HG03064 (cell line): ENCODE results near the gene ADARB2.

ENCODE experiments used
- ATAC-seq: cut with Tn5 transposase; IDR thresholded peaks from one replicate; pipeline ENCODE4 v1.9.1; 2021; ENCODE audit warnings: low read depth; ENCODE audit not compliant: unreplicated experiment

ADARB2 gene

DNA sequence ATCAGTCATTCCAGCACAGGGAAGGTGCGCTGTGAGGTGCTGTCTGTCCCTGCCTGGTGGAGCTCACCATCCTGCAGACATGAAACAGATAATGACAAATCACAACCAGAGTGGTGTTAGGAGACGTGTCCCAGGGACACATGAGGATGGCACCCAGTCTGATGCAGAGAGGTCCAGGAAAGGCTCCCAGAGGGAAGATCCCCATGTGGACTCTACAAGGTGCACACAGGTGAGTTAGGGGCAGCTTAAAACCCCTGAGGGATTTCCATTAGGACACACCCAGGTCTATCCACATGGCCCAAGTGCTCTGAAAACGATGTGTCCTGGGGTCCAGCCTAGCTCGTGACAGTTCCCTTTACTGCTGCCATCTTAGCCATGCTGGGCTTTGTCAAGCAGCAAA lies 91.4 kb downstream of the ADARB2 start:
- ATAC-seq, result no peak

DNA sequence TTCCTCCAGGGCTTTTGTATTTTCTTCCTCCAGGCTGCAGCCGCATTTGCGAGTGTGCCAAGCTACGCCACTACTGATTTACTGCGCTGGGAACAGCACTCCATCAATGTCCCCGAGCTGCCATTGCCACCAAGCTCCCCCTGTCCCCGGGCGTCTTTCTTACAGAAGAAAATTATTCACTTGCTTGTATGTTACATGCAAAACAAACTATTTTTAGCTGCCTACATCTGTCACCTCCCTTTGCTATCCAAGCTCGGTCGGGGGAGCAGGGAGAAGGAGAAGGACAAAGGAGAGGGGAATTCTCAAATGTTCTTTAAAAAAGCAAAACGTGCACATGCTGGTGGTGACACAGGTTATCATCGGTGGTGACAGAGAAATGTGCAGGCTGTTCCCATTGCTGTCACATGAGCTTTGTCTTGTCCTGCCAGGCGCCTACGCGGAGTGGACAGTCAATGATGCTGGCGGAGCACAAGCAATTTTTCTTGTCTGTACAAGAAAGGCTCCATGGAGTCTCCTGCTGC lies 93.1 kb downstream of the ADARB2 start:
- no peak for ATAC-seq

DNA sequence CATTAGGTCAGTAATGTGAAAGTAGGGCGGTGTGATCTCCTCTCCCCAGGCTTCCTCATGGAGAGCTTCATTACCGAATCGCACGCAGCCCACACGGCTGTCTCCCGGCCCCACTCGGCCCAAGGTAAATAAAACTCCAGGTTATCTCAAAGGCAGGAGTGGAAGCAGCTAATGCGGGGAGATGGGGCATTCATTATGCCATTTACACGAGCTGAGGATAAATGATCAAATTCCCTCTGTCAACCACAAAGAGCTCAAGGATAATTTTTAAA lies 93.5 kb downstream of the ADARB2 start:
- no peak for ATAC-seq

DNA sequence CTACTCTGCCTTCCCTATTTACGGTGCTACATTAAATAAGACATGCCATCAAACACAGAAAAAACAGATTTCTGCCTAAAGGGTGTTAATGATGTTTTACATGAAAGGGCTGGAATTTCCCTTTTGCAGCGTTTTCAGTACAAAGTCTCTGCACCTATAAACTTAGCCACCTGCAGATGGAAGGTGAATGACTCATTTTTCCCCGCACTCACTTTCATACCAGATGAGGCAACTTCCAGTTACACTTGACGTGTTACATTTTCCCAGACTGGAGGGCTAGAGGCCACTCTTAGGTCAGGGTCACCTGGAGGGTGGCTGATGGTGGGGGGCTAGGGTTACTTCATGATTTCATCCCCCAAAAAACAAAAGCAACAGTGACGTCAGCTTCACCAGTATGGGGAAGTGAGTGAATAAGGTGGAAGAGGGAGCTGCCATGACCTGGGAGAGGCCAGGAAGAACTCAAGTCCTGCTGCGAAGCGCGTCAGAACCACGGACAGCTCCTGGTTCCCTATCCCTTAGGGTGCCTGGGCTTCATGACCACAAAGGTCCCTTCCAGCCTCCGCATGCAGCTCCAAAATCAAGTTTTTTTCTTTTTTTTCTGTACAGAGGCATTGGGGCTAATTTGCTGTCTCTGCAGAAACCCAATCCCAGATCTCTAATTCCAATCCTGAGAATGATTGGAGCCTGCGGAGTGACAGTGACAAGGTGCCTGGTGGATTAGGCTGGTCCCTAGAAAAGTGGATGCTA lies 94.0 kb downstream of the ADARB2 start:
- no peak for ATAC-seq

DNA sequence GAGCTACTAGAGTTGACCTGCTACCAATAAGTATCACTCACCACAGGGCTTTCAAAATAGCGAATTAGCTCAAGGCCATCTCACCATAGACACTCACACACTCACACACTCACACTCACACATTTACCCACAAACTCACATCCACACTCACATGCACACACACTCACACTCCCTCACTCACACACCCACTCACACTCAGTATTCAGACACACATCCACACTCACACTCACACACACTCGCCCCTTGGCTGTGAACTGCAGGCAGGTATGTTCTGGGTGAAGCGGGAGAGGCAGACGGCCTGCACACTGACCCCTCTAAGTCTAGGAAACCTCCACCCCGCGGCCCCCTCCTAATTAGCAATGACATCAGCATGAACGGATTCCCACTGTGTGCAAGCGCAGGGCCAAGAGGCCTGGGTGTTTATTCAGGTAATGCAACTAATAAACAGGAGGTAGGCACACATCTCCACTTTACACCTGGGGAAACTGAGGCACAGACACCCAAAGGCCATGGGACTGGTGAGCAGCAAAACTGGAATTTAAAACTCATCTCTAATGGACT lies 94.6 kb downstream of the ADARB2 start:
- no peak for ATAC-seq

DNA sequence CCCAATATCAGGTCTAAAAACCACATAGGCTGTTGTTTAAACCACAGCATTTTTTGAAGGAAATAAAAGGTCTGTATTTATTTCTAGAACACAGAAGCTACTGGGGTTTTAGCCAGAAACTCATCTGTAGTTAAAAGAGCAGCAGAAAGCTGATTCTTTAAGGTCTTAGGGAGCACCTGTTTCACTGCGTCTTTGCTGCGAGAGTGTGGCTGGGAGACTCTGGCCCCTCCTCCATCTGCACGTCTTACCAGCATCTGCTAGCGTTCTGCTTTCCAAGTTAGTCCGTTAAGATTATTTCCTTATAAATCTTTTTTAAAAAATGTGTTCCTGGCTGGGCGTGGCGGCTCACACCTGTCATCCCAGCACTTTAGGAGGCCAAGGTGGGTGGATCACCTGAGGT lies 95.9 kb downstream of the ADARB2 start:
- ATAC-seq, result no peak

DNA sequence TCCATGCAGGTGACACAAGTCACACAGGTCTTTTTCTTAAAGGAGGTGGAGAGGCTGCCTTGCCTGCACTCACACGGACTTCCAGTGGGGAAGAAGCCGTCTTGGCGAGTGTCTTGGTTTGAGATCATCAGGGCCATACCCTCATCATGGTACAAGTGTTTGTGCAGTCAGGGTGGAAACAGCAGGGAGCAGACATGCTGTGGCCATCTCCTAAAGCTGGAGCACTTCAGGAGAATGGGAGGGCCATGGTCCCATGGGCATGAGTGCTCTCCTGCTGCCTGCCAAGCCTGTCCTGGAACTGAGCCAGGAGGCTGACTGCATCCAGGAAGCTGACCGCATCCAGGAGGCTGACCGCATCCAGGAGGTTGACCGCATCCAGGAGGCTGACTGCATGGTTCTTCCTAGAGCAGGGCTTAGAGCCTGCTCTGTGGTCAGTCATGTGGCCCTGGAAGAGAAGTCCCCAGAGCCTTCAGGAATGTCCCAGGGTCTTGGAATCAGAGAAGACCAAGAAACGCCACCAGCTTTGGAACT lies 98.4 kb downstream of the ADARB2 start:
- ATAC-seq, result no peak

DNA sequence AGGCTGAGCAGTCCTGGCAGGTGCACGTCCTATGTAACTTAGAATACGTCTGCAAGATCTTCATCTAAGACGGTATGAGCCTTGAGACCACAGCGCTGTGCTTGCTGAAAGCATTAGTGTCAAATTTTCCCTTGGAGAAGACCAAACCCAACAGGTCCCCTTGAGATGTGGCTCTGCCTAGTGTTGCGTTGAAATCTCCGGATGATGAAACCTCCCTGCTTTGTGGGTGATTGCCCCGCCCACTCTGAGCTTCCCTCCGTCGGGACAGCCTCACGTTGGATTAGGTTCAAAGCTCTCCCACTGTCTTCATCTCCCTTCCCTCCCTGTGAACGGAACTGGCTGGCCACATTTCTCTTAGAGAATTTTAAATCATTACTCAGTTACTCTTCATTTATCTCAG lies 102.0 kb downstream of the ADARB2 start:
- ATAC-seq, result no peak

DNA sequence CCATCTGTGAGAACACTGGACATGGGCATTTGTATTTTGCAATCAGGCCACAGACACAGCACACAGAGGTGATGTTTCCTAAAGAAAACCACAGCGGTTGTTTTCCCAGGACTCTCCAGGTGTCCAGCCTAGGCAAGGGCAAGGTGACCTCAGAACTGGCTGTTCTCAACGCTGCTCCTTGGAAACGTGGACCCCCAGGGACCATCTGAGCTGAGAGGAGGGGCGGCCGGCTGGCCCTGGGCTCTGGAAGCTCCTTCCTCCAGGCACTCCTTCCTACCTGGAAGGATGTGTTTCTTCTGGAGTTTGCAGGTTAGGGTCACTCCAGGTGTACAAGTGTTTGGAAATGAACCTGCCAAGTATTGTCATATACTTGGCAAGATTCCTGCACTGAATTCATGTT lies 103.1 kb downstream of the ADARB2 start:
- ATAC-seq, result no peak

DNA sequence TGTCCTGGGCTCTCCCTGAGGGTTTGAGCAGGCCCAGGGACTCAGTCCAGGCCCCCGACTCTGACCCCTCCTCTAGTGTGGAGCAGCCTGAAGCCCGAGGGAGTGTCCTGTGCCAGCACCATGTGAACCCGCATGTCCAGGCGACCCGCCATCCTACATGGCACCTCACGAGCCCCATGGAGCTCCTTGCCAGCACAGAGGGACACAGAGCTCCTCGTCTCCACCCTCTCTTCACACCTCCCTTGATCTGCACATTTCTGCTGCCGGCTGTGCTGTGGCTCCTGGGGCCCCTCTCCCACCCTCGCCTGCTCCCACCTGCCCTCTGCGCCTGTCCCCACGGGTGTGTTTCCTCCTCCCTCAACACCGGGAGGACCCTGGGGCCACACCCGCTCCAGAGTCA lies 103.5 kb downstream of the ADARB2 start:
- ATAC-seq, result no peak

DNA sequence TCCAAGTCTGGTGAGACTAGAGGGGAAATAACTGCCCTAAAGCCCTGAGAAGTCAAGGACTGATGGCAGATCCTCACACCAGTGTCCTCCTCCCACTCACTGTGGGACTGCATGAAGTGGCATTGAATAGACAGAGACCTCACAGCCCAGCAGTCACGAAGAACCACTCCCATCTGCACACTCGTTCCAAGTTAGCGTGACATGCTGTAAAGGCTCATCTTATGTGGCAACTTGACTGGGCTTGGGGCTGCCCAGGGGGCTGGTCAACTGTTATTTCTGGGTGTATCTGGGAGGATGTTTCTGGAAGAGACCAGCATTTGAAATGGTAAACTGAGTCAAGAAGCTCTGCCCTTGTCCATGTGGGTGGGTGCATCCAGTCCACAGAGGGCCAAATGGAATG lies 104.7 kb downstream of the ADARB2 start:
- ATAC-seq, result no peak

DNA sequence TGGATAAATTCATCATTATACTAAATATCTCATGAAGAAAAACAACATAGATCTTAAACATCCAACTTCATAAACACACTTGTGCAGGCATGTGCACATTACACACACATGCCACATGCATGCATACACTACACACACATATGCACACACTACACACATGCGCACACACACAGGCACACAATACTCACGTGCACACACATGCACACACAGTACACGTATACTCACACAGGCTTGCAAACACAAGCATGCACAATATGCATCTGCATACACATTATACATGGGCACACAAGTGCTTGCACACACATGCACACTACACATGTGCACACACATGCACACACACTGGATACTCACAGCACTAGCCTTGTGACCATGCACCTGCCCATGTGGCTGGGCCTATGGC lies 105.2 kb downstream of the ADARB2 start:
- no peak for ATAC-seq

DNA sequence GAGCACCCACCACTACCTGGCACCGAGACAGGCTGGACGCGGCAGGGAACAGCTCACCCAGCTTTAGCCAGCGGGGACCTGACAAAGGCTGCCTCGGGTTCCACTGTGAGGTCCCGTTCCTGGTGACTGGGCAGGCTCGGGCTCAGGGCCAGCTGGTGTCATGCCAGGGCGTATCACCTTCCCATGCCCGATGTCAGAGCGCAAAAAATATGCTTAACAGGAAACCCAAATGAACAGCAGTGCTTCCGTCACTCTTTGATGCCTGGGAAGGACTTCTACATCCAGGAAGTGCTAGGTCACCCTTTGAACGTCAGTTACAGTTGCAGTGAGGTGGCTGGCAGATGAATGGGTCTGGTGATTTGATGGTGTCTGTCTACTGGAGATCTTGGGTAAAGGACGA lies 106.0 kb downstream of the ADARB2 start:
- no peak for ATAC-seq

DNA sequence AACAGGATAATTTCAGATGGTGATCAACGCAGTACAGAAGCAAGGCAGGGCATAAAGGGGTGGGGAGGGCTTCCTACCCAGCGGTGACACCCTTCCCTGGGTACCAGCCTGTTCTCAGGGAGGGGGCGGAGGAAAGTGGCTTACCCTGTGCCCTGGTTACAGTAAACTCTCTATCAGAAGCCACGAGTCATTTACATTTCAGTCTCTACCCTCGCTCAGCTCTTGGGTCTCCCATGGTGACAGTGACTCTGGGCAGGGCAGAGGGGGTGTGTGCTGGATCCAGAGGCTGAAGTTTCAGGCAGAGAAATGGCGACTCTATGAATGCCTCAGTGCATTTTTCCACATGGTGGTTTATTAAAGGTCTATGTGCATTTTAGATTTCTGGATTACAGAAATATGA lies 107.0 kb downstream of the ADARB2 start:
- ATAC-seq, result no peak

DNA sequence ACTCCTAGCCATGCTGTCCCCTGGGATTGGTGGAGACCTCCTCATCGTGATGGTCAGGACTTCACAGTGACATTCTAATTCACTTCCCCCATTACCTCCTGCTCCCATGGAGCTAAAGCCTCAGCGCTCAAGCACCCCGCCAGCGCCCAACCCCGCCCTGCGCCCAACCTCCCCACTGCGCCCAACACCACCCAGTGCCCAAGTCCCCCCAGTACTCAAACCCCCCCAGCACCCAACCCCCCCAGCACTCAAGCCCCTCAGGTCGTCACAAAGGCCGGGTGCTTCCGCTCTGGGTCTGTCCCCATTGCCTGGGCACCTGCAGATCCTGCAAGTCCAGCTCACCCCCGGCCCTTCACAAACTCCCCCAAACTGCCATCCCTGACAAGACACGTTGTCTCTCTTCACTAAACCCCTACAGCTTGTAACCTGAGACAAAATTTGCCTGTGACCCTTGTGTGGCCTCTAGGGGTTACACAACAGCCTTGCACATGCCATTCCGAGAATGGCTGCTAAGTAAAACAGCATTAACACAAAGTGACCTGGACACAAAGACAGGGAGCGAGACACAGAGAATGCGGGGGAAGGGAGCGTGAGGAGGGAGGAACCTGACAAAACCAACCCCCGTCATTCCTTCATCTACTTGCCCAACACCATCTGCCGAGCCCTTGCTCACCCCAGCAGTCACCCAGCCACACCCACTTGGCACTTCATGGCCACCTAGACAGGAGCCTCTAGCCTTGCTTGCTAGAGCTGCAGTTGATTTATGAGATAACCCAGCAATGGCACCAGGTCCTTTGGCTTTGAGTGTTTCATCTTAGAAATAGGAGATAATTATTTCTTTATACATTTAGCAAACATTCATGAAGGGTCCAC lies 107.8 kb downstream of the ADARB2 start:
- no peak for ATAC-seq

DNA sequence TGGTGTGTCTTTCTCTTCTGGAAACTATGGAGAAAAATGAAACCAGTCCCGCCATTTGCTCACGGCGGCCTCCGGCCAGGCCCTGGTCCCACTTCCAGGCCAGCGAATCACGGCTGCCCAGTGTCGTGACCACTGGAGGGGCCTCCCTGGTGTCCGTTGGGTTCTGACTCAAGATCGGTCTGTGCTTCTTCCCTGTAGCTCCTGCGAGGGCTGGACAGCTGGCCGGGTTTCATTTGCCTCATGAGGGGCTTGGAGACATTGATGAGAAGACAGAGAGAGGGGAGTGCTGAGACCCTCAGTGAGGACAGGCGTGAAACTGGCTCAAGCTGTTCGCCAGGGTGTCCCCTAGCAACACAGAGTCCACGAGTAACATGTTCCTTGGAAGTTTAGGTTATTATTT lies 108.6 kb downstream of the ADARB2 start:
- ATAC-seq, result no peak

DNA sequence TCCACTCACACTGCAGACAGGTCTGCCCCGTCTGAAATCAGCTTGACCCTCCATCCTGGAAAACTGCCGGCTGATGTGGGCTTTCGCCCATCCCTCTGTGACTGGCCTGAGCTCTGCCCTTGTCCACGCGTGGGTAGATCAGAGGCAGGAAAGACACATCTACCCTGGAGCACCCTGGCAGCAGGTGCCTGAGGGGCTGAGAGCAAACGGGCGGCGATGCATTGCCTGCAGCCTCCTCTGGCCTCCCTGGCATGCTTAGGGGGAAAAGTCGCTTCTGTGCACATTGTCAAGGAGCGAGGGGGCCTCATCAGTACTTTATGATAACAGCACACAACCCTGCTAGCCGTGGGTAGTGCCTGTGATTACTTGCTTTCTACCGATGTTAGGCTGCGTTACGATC lies 109.4 kb downstream of the ADARB2 start:
- ATAC-seq, result no peak

DNA sequence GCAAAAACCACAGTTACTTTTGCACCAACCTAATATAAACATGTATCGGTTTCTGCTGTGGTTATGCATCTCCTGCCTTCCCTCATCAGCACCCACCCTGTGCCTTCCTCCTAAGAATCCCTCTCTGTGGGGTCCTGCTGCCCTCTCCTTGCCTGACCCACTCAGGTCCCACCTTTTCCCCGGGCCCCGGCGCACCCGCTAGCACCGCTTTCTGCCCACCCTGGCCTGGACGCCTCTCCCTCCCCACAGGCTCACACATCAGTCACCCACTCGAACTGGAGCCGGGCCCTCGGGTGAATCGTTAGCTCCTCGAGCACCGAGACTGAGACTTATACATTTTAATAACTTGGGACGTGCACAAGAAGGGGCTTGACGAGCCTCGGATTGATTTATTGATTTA lies 110.5 kb downstream of the ADARB2 start:
- ATAC-seq, result no peak

DNA sequence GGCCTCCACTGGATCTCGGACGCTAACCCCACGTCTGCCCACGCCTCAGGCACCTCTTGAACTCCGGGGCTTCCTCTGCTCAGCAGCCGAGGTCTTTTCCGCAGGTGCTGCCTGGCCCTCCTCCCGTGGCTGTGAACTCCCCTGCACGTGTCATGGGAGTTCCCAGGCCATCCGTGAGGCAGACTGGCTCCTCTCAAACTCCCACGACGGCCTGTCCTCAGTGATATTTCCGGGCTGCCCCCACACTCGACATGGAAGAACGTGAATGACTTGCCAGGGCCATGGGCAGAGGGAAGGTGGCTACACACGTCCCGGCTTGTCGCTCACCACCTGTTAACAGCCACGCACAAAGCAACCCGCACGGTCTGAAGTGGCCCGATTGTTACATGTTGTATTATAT lies 110.9 kb downstream of the ADARB2 start:
- ATAC-seq, result no peak

DNA sequence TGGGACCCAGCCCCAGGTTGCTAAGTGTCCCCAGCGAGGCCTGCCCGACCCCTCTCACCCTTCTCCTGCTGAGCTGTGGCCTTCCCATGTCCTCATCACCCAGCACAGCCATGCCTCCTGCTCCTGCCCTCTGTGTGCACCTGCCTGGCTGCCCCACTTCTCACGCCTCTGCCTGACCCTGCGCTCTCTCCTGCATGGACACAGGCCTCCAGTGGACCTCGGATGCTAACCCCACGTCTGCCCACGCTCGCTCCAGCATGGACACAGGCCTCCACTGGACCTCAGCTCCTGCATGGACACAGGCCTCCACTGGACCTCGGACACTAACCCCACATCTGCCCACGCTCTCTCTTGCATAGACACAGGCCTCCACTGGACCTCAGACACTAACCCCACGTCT lies 111.6 kb downstream of the ADARB2 start:
- ATAC-seq, result no peak

DNA sequence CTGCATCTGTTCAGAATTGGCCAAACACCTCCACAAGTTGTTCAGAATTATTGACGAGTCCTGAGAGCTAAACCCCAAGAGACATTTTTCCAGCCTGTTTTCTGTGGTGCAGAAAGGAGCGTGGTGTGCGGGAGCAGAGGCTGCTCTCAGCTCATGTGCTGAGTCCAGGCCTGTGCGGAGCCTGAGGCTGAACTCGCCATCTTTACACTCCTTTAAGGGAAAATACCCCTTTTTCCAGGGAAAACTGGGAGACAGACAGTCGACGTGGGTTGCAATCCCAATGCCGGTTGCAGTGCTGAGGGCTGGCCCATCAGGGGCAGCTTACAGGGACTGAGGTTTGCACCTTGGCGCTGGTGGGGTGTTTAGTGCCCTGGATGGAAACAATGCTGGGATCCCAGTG lies 112.2 kb downstream of the ADARB2 start:
- no peak for ATAC-seq

DNA sequence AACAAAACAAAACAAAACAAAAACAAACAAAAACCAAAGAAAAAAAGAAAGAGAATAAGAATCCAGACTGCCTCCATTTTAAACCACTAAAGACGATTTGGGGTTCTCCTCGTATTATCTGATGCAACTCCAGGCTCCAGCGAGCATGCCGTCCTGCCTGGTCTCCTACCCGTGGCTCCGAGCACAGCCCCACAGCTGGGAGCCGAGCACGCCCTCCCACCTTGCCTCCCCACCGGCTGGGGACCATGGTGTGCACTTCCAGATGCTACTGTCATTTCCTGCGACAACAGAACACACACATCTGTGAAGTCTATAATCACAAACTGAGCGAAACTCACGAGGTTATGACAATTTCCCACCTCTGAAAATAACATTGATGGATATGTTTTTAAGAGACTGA lies 113.1 kb downstream of the ADARB2 start:
- no peak for ATAC-seq
